ENCODE results near the gene CTDSPL. TPM values are rescaled to one million over a fixed set of nuclear protein-coding genes. Genes with fewer than 3 reads are reported as not detected.

CTDSPL gene
- total RNA-seq, 2 donors from 2014 or later: 27.8 to 30.7 TPM

DNA sequence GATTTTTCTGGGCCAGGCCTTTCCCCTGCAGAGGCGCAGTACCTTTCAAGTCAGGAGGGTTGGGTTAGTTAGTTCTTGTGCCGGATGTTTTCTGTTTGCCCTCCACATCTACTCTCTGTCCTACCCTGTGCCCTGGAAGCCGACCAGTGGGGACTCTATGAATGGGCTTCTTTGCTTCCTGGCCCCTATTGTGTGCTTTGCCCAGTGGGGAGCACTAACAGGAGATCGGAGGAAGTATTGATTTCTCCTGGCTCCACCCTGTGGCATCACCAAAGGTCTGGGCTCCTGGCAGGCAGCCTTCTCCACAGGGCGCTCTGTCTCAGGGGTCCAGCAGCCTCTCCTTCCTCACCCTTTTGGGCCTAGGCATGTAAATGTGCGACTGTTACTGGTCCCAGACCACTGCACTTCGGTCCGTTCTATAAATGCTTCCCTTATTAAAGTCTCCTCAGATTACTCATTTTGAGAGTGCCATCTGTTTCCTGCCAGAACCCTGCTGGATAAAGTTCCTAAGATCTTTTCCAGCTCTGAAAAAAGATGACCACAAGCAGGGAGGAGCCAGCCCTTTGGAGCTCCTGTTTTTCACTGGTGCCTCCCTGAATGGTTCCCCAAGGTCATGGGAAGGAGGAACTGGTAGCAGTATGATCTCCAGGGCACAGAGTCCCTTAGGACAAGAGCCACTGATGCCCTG, 44.5 kb downstream of the CTDSPL start:
- TF ChIP-seq, protein P1, sequence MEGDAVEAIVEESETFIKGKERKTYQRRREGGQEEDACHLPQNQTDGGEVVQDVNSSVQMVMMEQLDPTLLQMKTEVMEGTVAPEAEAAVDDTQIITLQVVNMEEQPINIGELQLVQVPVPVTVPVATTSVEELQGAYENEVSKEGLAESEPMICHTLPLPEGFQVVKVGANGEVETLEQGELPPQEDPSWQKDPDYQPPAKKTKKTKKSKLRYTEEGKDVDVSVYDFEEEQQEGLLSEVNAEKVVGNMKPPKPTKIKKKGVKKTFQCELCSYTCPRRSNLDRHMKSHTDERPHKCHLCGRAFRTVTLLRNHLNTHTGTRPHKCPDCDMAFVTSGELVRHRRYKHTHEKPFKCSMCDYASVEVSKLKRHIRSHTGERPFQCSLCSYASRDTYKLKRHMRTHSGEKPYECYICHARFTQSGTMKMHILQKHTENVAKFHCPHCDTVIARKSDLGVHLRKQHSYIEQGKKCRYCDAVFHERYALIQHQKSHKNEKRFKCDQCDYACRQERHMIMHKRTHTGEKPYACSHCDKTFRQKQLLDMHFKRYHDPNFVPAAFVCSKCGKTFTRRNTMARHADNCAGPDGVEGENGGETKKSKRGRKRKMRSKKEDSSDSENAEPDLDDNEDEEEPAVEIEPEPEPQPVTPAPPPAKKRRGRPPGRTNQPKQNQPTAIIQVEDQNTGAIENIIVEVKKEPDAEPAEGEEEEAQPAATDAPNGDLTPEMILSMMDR (conservative IDR thresholded peaks at IDR 0.05): no peak
- H3K36me3 Mint-ChIP-seq (ENCODE audit: low read depth): no peaks in the 10 kb centered on the region
- H3K9me3 Mint-ChIP-seq: no peaks in the 10 kb centered on the region
- Histone ChIP-seq H3K9me3 (ENCODE audit: control insufficient read depth, low read length) (no peaks in the 10 kb centered on the region), H3K27ac (ENCODE audit: low read depth, low read length) (peak overlapping the region; percentile 41), H3K4me1 (ENCODE audit: control insufficient read depth, insufficient read depth, low read length) (peaks cover 14% of the 10 kb centered on the region), H3K4me3 (ENCODE audit: low read length) (no peak overlapping the region), H3K36me3 (ENCODE audit: control insufficient read depth, insufficient read depth, low read length) (no peaks in the 10 kb centered on the region), H3K27me3 (ENCODE audit: control insufficient read depth, insufficient read depth, low read length, poor library complexity, severe bottlenecking) (no peaks in the 10 kb centered on the region), H3K9ac (ENCODE audit: extremely low read depth, low read length, poor library complexity, severe bottlenecking) (no peak overlapping the region)
- no peaks in the 10 kb centered on the region for H3K27me3 Mint-ChIP-seq (ENCODE audit: insufficient read depth)
- no peak overlapping the region for H3K27ac Mint-ChIP-seq
- no peak overlapping the region for H3K4me3 Mint-ChIP-seq
- whole genome bisulfite sequencing, 2 experiments (ENCODE audit: insufficient coverage in 1 of 2, insufficient read length in 1 of 2): 85 to 90% methylated on average over 7 to 8 of the region's 8 CpGs
- peaks cover 16% of the 10 kb centered on the region for H3K4me1 Mint-ChIP-seq
- no peak for DNase-seq

DNA sequence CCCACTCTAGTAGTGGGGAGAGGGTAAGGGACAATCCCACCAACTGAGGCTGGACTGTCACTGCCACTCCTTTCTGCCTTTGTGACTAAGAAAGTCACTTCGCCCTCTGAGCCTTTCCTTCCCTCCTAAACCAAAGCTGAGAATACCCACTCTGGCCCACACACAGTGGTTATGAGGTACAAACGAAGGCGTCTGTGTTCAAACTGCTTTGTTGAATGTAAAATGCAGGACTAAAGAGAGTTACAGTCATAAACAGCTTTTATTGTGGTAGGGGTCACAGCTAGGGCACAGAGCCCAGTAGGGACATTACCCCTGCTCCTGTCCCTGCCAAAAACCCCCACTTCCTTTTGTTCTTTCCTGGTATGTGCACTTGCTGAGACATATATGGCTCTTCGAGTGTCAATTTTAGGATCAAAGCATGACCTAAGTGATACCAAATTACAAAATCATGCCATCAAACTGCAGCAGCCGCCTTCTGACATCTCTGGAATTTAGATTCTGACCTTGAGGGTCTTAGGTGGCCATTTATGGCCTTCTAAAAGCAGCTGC, 45.1 kb downstream of the CTDSPL start:
- no peaks in the 10 kb centered on the region for H3K9me3 Mint-ChIP-seq
- Histone ChIP-seq H3K27ac (ENCODE audit: low read depth, low read length) (peak overlapping the region; percentile 41), H3K27me3 (ENCODE audit: control insufficient read depth, insufficient read depth, low read length, poor library complexity, severe bottlenecking) (no peaks in the 10 kb centered on the region), H3K36me3 (ENCODE audit: control insufficient read depth, insufficient read depth, low read length) (no peaks in the 10 kb centered on the region), H3K4me1 (ENCODE audit: control insufficient read depth, insufficient read depth, low read length) (peaks cover 14% of the 10 kb centered on the region), H3K9me3 (ENCODE audit: control insufficient read depth, low read length) (no peaks in the 10 kb centered on the region), H3K9ac (ENCODE audit: extremely low read depth, low read length, poor library complexity, severe bottlenecking) (no peak overlapping the region), H3K4me3 (ENCODE audit: low read length) (no peak overlapping the region)
- H3K4me1 Mint-ChIP-seq: peaks cover 16% of the 10 kb centered on the region
- TF ChIP-seq, protein P1 (conservative IDR thresholded peaks at IDR 0.05): no peak
- no peaks in the 10 kb centered on the region for H3K27me3 Mint-ChIP-seq (ENCODE audit: insufficient read depth)
- H3K36me3 Mint-ChIP-seq (ENCODE audit: low read depth): no peaks in the 10 kb centered on the region
- 62 to 92% methylated on average over 2 to 5 of the region's 5 CpGs for WGBS, 2 experiments (ENCODE audit: insufficient coverage in 1 of 2, insufficient read length in 1 of 2)
- H3K27ac Mint-ChIP-seq: no peak overlapping the region
- no peak overlapping the region for H3K4me3 Mint-ChIP-seq
- DNase-seq: no peak

DNA sequence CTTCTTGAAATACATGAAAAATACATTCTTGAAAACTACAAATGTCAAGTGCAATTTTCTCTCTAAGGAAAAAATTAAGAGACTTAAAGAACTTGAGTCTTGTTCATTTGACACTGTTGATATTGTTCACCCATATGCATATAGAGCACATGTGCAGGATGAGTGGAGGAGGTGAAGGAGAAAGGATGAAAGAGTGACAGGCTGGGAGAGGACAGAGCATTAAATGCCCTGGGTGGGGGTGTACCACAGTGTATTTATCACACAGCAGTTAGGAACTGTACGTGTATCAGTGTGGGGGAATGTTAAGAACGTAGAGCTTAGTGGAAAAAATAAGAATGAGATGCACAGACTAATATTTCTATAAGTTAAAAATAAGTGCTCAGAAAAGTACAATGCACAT, 45.7 kb downstream of the CTDSPL start:
- H3K36me3 ChIP-seq (ENCODE audit: control insufficient read depth, insufficient read depth, low read length): no peaks in the 10 kb centered on the region
- H3K4me3 ChIP-seq (ENCODE audit: low read length): no peak overlapping the region
- no peak overlapping the region for H3K27ac Mint-ChIP-seq
- no peak overlapping the region for H3K9ac ChIP-seq (ENCODE audit: extremely low read depth, low read length, poor library complexity, severe bottlenecking)
- H3K27me3 Mint-ChIP-seq (ENCODE audit: insufficient read depth): no peaks in the 10 kb centered on the region
- TF ChIP-seq, protein P1 (conservative IDR thresholded peaks at IDR 0.05): no peak
- no peaks in the 10 kb centered on the region for H3K9me3 ChIP-seq (ENCODE audit: control insufficient read depth, low read length)
- no peaks in the 10 kb centered on the region for H3K27me3 ChIP-seq (ENCODE audit: control insufficient read depth, insufficient read depth, low read length, poor library complexity, severe bottlenecking)
- H3K4me1 ChIP-seq (ENCODE audit: control insufficient read depth, insufficient read depth, low read length): peaks cover 14% of the 10 kb centered on the region
- peaks cover 19% of the 10 kb centered on the region for H3K4me1 Mint-ChIP-seq
- H3K27ac ChIP-seq (ENCODE audit: low read depth, low read length): peak overlapping the region; percentile 71
- H3K4me3 Mint-ChIP-seq: no peak overlapping the region
- no peaks in the 10 kb centered on the region for H3K36me3 Mint-ChIP-seq (ENCODE audit: low read depth)
- 73 to 100% methylated on average over 1 to 2 of the region's 2 CpGs for WGBS, 2 experiments (ENCODE audit: insufficient coverage in 1 of 2, insufficient read length in 1 of 2)
- H3K9me3 Mint-ChIP-seq: no peaks in the 10 kb centered on the region
- no peak for DNase-seq

Measured in endodermal cell (in vitro differentiated cells).